AG20443 (cell line): ENCODE results near the gene CHRND.
"Not testable (repeated sequence)": the region's sequence is repeated elsewhere in the genome, so short reads cannot be mapped to it uniquely, and the experiment has no call there.

Experiments used
- DNase-seq: peaks from one replicate; pipeline ENCODE4 v3.0.0; 2012; ENCODE audit warnings: low spot score, mixed read lengths

CHRND gene

GRCh38 chr2:232541961-232542714 is 16.2 kb downstream of the CHRND start:
- no peak for DNase-seq

- DNase-seq, result no peak
Measured at GRCh38 chr2:232542715-232543467, 16.9 kb downstream of the CHRND start.

GRCh38 chr2:232543491-232543890 is 17.5 kb downstream of the CHRND start:
- no peak for DNase-seq

GRCh38 chr2:232543928-232544631 is 18.1 kb downstream of the CHRND start:
- DNase-seq, result no peak

GRCh38 chr2:232544674-232545073 is 18.7 kb downstream of the CHRND start:
- no peak for DNase-seq

GRCh38 chr2:232545511-232546375 is 19.8 kb downstream of the CHRND start:
- DNase-seq, result no peak

GRCh38 chr2:232547991-232548390 is 22.0 kb downstream of the CHRND start:
- no peak for DNase-seq

GRCh38 chr2:232549655-232550353 is 23.8 kb downstream of the CHRND start:
- no peak for DNase-seq

- peak; percentile 100 for DNase-seq
Measured at GRCh38 chr2:232550354-232551249, 24.6 kb downstream of the CHRND start, which contains the start of the genes EIF4E2 and TIGD1. Gene EIF4E2, plus strand, starts transcription at chr2:232550689. Its CDS starts 36 bp downstream, at chr2:232550725. Gene TIGD1, minus strand, starts transcription at chr2:232550557. Its CDS starts 675 bp downstream, at chr2:232549882.

GRCh38 chr2:232551250-232551638 is 25.3 kb downstream of the CHRND start:
- DNase-seq, result no peak

- DNase-seq, result no peak
Measured at GRCh38 chr2:232551776-232552175, 25.8 kb downstream of the CHRND start.

- no peak for DNase-seq
Measured at GRCh38 chr2:232556426-232556825, 30.5 kb downstream of the CHRND start.

GRCh38 chr2:232562515-232563151 is 36.7 kb downstream of the CHRND start:
- no peak for DNase-seq

GRCh38 chr2:232563580-232563979 is 37.6 kb downstream of the CHRND start:
- no peak for DNase-seq

- no peak for DNase-seq
Measured at GRCh38 chr2:232567721-232568120, 41.8 kb downstream of the CHRND start.

GRCh38 chr2:232568161-232568560 is 42.2 kb downstream of the CHRND start:
- DNase-seq, result peak; percentile 93

GRCh38 chr2:232569541-232569940 is 43.6 kb downstream of the CHRND start:
- DNase-seq, result no peak

GRCh38 chr2:232570481-232570880 is 44.5 kb downstream of the CHRND start:
- not testable (repeated sequence) for DNase-seq

- no peak for DNase-seq
Measured at GRCh38 chr2:232571026-232571474, 45.1 kb downstream of the CHRND start.
